Omental fat pad (tissue), 4 donors: ENCODE results near the gene PLD3. TPM values are rescaled to one million over a fixed set of nuclear protein-coding genes. Genes with fewer than 3 reads are reported as not detected.
"Not testable (repeated sequence)": the region's sequence is repeated elsewhere in the genome, so short reads cannot be mapped to it uniquely, and the experiment has no call there.

Experiments used
- ATAC-seq: fragments of 150-250 bp; one replicate; pipeline ENCODE4 v1.9.1; 2016; ENCODE audit warnings: mild to moderate bottlenecking, moderate library complexity; ENCODE audit not compliant: low FRiP score
- DNase-seq: peaks from one replicate; pipeline ENCODE4 v3.0.0-alpha.2; 2019; ENCODE audit warnings: low spot score
- CTCF ChIP-seq, 3 donors: fragments of 450-650 bp; IDR thresholded peaks; one replicate each; pipeline ENCODE4 v1.5.1; 2016 to 2017; ENCODE audit warnings: antibody characterized with exemption in 3 of 3, mild to moderate bottlenecking in 3 of 3, moderate library complexity in 2 of 3
- total RNA-seq, 4 donors: library from RNA; depleted of rRNA; stranded (reverse); fragments of >200 nt; gene quantifications; one replicate each; pipeline ENCODE4 v1.1.0, GENCODE V29; 2016

The PLD3 gene
- total RNA-seq, 4 donors from 2014 or later, result 254 to 437 (median 351) TPM

DNA sequence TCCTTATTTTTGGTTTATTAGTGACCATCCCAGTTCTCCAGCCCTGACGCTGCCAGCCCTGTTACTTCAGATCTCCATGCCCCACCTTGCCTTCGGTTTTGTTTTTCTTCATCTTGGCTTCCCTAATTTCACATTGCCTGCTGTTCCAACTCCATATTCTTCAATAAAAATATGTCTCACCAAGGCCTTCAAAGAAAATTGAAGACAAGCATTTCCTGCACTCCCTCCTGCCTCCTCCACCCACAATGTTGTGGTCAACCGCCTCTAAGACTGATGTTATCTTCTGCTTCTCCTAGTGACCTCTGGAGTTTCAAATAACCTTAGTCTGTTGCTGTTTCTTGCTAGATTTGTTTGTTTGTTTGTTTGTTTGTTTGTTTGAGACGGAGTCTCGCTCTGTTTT, 14.6 kb downstream of the PLD3 start:
- no peak for TF ChIP-seq CTCF (IDR thresholded peaks at IDR 0.05)
- DNase-seq (no peak), ATAC-seq (no peak)

DNA sequence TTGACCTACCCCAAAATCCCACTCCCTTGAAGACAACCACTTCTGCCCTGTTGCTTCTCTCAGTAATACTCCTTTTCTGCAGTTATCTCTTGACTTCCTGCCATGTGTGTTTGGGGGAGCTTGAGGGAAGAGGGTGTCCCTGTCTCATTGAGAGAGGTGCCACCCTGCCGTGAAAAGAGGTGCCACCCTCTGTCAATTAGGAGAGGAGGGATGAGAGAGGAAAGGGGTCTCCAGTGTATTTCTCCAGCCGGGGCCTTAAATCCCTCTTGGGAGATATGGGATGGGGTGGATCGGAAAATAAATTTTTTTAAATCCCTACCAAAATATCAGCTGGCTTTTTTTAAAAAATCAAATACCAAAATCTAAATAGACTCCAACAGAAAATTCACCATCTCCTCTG, 16.5 kb downstream of the PLD3 start:
- no peak for DNase-seq
- no peak for TF ChIP-seq CTCF (IDR thresholded peaks at IDR 0.05)

DNA sequence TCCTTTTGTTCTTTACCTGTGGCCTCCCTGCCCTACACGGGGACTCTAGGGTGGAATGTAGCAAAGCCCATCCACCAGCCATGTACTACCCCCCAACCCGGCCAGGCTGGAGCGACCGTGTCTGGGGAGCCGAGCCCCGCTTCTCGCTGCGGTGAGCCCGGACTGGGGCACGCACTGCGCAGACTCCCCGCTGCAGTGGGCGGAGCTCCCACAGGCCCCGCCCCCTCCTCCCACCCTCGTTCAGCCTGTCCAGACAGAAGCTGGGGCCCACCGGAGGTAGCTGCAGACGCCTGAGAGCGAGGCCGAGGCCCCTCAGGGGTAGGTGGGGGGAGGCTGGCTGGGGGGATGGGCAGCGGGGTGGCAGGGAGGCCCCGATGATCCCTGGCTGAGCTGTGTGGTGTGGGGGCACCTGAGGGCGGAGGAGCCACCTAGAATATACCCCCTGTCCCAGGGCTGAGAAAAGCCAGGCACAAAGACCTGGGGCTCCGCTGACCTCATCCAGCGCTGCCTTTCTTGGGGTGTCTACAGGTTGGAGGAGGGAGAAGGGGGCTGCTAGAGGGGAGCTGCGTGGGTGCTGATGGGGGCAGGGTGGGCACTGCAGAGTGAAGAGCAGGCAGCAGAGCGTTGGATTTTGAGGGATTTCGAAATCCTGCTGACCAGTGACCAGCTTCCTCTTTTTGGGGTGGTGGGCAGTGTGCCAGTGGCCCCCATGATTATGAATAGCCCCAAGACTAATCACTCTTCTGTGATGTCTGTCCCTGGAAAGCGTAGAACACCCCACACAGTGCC, 17.3 kb downstream of the PLD3 start:
- ATAC-seq (peak; percentile 56), DNase-seq (peak; percentile 67)
- no peak for TF ChIP-seq CTCF (IDR thresholded peaks at IDR 0.05)

More for the DNA sequence above, 16.5 kb downstream of the PLD3 start:
- no peak for ATAC-seq

GRCh38 chr19:40366697-40367561, 18.4 kb downstream of the PLD3 start:
- no peak for ATAC-seq
- no peak for TF ChIP-seq CTCF (IDR thresholded peaks at IDR 0.05)

GRCh38 chr19:40367577-40368434, 19.3 kb downstream of the PLD3 start:
- no peak for TF ChIP-seq CTCF (IDR thresholded peaks at IDR 0.05)
- no peak for ATAC-seq
- DNase-seq, result no peak

More at GRCh38 chr19:40366697-40367561, 18.4 kb downstream of the PLD3 start:
- no peak for DNase-seq

GRCh38 chr19:40369797-40370196, 21.3 kb downstream of the PLD3 start:
- no peak for ATAC-seq
- TF ChIP-seq CTCF (IDR thresholded peaks at IDR 0.05), result no peak

GRCh38 chr19:40370253-40370652, 21.8 kb downstream of the PLD3 start:
- DNase-seq, ATAC-seq: not testable (repeated sequence)

More at GRCh38 chr19:40369797-40370196, 21.3 kb downstream of the PLD3 start:
- DNase-seq, result no peak
